HG02870 (cell line): ENCODE results near the gene DGKB.
A peak's percentile ranks its signal among the peaks of the same experiment; 100 is the strongest.

ENCODE experiments used
- ATAC-seq: cut with Tn5 transposase; IDR thresholded peaks from one replicate; pipeline ENCODE4 v1.9.1; 2021; ENCODE audit warnings: mild to moderate bottlenecking, moderate library complexity; ENCODE audit not compliant: unreplicated experiment

Gene DGKB

GRCh38 chr7:14691034-14691433 lies 211.5 kb downstream of the DGKB start:
- peak; percentile 67 for ATAC-seq

DNA sequence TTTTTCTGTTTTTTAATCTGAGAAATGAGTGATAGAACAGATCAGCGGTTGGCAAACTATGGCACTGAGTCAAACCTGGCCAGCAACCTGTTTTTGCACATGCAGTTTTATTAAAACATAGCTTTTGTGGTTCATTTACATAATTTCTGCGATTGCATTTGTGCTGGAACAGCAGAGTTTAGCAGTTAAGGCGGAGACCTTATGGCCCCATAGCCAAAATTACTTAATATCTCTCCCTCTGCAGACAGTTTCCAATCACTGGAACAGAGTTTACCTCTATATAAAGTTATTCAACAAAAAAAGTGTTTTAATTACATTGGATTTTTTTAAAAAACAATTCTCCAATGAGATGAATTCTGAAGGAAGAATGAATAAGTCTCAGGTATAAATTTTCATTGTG lies 212.1 kb downstream of the DGKB start:
- no peak for ATAC-seq

- ATAC-seq: no peak
Measured at GRCh38 chr7:14690075-14690474, 212.5 kb downstream of the DGKB start.

GRCh38 chr7:14688208-14688607 lies 214.3 kb downstream of the DGKB start:
- ATAC-seq: no peak

DNA sequence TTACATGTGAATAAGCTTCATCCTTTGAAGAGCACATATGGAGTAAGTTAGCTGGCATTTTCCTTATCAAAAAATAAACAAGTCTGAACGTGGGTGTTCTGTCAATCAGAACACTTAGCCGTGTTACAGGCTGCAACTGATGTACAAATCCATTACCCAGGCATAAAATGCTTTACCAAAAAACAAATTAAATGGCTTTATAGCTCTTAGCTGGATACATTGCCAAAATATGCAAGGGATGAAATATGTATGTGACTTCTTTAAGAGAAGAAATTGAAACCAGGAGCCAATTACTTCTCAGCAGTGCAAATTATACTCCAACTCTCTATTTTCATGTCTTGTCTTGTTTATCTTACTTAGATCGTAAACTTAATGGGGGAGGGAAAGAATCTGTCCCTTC lies 214.8 kb downstream of the DGKB start:
- no peak for ATAC-seq

DNA sequence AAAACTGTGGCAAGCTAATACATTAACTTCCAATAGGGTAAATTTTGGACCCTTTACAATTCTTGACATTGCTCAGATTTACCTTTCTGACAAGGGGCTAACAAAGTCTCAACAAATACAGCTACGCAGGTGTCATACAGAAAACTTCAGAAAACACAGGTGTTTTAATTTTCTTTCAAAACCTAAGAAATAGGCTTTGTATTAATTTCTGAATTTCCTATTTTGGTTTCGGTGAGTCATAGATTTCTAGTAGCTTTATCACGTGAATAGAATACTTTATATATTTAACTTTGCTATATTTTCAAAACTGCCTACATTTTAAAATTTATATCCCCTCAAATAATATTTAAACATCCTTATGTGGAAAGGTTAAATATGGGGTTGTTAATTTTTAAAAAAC lies 215.3 kb downstream of the DGKB start:
- ATAC-seq: no peak

GRCh38 chr7:14685167-14685566 lies 217.4 kb downstream of the DGKB start:
- no peak for ATAC-seq

- no peak for ATAC-seq
Measured at GRCh38 chr7:14682910-14683465, 219.6 kb downstream of the DGKB start.

GRCh38 chr7:14676896-14677295 lies 225.7 kb downstream of the DGKB start:
- no peak for ATAC-seq

DNA sequence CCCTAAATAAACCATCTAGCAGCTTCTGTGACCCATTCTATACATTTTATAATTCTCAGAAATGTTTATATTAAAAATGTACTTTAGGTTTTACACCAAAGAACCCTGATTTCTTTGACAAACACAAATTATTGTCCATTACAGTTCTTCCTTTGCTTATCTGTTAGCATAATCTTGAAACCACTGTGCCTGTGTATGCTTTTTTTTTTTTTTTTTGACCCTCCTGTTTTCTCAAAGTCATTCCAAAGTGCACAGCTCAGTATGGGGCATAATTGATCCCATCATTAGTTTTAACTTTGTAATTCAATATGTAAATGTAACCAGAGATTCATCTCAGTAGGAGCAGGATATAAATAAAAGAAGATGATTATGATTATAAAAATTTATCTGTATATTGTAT lies 229.3 kb downstream of the DGKB start:
- no peak for ATAC-seq

- ATAC-seq: no peak
Measured at GRCh38 chr7:14666913-14667312, 235.6 kb downstream of the DGKB start.

DNA sequence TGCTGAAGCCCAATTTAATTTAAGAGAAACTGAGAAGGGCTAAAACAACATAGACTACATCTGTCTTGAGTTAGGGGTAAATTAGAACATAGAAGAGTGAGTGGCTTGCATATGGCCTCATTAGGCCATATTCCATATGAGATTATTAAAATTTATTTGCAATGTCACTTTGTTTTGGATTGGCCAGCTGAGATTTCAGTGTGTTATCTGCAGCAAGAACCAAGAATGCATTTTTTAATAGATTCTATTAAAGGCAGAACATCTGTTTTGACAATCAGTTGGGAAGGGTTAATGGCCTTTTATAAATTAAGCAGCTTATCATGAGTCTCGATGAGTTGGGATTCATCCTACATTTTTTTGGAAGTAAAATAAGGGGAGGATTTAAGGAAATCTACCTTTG lies 236.2 kb downstream of the DGKB start:
- no peak for ATAC-seq

DNA sequence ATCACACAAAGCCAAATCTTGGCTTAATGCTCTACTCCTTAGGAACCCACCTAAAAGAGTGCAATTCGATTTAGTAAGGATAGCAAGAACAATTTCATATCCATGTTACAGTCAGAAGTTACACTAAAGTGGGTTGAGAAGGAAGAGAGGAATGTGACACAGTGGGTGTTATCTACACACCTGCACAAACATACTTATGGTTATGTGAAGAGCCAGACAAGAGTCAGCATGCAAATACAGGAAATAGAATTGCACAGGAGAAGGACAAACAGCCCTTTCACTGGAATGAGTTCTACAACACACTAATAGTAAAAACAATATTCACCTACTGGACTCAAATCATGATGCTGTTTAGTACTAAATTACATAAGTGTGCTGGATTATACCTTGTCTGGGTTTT lies 262.8 kb downstream of the DGKB start:
- no peak for ATAC-seq

DNA sequence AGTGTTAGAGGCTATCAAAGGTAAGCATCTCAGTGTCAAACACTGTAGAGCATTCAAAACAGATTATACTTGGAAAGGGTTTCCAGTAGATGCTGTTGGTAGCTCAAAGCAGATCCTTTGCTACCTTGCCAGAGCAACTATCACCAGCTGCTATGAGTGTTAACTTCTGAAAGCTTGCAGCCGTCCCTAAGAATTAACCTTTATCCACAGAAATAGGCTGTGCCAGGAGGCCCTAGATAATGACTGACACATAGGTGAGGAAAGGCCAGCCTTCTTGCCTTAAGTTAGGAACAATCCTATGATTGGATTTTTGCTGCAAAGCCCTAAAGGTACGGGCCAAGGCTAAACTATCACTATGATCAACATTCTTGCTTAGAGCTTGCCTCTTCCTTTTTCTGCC lies 263.2 kb downstream of the DGKB start:
- ATAC-seq: no peak

GRCh38 chr7:14637968-14638367 lies 264.6 kb downstream of the DGKB start:
- no peak for ATAC-seq

GRCh38 chr7:14635955-14636354 lies 266.6 kb downstream of the DGKB start:
- no peak for ATAC-seq

GRCh38 chr7:14630048-14630447 lies 272.5 kb downstream of the DGKB start:
- ATAC-seq: peak; percentile 87

DNA sequence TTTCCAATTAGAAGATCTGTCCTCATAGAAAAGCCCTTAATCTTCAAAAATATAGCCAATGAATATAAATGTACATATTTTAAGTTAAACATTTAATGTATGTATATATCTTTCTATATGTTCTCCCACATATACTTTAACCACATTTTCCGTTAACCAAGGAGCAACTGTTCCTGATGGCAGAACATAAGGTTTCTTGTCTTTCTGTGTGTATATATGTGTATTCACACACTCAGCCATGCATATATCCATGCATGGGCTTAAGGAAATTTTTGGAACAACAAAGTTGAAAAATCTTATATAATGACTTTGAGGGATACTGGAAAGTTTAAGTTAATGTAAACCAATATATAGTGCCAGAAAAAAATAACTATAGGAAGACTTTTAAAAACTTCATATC lies 274.0 kb downstream of the DGKB start:
- no peak for ATAC-seq

- ATAC-seq: no peak
Measured at GRCh38 chr7:14626076-14626475, 276.5 kb downstream of the DGKB start.

- ATAC-seq: no peak
Measured at GRCh38 chr7:14622559-14622958, 280.0 kb downstream of the DGKB start.

- ATAC-seq: no peak
Measured at GRCh38 chr7:14606101-14606500, 296.4 kb downstream of the DGKB start.

- no peak for ATAC-seq
Measured at GRCh38 chr7:14604606-14605005, 297.9 kb downstream of the DGKB start.

DNA sequence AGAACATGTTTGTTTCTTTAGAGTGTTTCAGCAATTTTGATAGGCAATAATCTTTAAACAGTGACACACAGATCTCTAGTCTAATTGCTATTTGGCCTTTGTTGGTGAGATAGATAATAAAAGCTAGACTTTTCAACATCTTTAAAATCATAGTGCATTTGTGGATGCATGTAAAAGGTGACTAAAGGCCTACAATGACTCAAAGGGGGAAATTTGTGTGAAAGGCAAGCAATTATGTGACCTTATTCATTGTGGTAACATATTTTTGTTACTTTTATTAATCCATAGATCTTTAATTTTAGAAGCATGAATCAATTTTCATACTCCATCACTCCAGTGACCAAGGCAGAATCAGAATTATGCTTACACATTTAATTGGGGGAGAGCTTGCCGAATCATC lies 299.7 kb downstream of the DGKB start:
- ATAC-seq: no peak
